Measurements from ENCODE around the gene TGM5. TPM values are rescaled to one million over a fixed set of nuclear protein-coding genes. Genes with fewer than 3 reads are reported as not detected.
"Not testable (repeated sequence)": the region's sequence is repeated elsewhere in the genome, so short reads cannot be mapped to it uniquely, and the experiment has no call there.

TGM5 gene
- total RNA-seq = not detected

- DNase-seq = no peak
- H3K27me3 Mint-ChIP-seq (ENCODE audit: low read depth) = peaks cover 2% of the 10 kb centered on the region
- H3K9me3 Mint-ChIP-seq = peaks cover under 1% of the 10 kb centered on the region
- CTCF ChIA-PET = interaction anchor here (0.6 to 2.3 kb wide), 4 partner anchors 19 to 44 kb away, joined by 3 to 26 read pairs (median 3); no protein-coding TSS in a partner anchor
- H3K4me1 Mint-ChIP-seq (ENCODE audit: low read depth) = peaks cover 1% of the 10 kb centered on the region
- H3K27ac Mint-ChIP-seq = no peak within 1 kb of the TSS
- intact Hi-C loops (cut with micrococcal nuclease) = no loop called here
- H3K4me3 Mint-ChIP-seq = no peak within 1 kb of the TSS
- no peaks in the 10 kb centered on the region for H3K36me3 Mint-ChIP-seq (ENCODE audit: low read depth)
Observed at GRCh38 chr15:43266834-43267233, at the start of gene TGM5. Gene TGM5 (minus strand): TSS chr15:43266928. CDS start chr15:43266849, 79 bp downstream.

- no peaks in the 10 kb centered on the region for H3K9me3 Mint-ChIP-seq
- no peak overlapping the region for H3K27ac Mint-ChIP-seq
- no peaks in the 10 kb centered on the region for H3K36me3 Mint-ChIP-seq (ENCODE audit: low read depth)
- CTCF ChIA-PET = no interaction called here
- DNase-seq = no peak
- H3K4me3 Mint-ChIP-seq = no peak overlapping the region
- no peaks in the 10 kb centered on the region for H3K4me1 Mint-ChIP-seq (ENCODE audit: low read depth)
- H3K27me3 Mint-ChIP-seq (ENCODE audit: low read depth) = peaks cover 24% of the 10 kb centered on the region
- intact Hi-C loops (cut with micrococcal nuclease) = no loop called here
Observed at GRCh38 chr15:43314171-43314570, 47.4 kb upstream of the TGM5 start.

GRCh38 chr15:43312378-43312777 lies 45.6 kb upstream of the TGM5 start:
- Mint-ChIP-seq H3K36me3 (ENCODE audit: low read depth) (no peaks in the 10 kb centered on the region), H3K9me3 (no peaks in the 10 kb centered on the region), H3K4me3 (no peak overlapping the region), H3K27ac (no peak overlapping the region), H3K4me1 (ENCODE audit: low read depth) (no peaks in the 10 kb centered on the region), H3K27me3 (ENCODE audit: low read depth) (peaks cover 19% of the 10 kb centered on the region)
- CTCF ChIA-PET = interaction anchor here (0.6 to 1.5 kb wide), 3 partner anchors 26 to 941 kb away, joined by 3 to 6 read pairs (median 5); no protein-coding TSS in a partner anchor
- no peak for DNase-seq
- intact Hi-C loops (cut with micrococcal nuclease) = no loop called here

GRCh38 chr15:43302205-43302817 lies 35.6 kb upstream of the TGM5 start, which contains the start of gene TGM7:
Gene TGM7 (minus strand): TSS chr15:43302255.
- Mint-ChIP-seq H3K36me3 (ENCODE audit: low read depth) (no peaks in the 10 kb centered on the region), H3K4me1 (ENCODE audit: low read depth) (no peaks in the 10 kb centered on the region), H3K4me3 (no peak within 1 kb of the TSS), H3K9me3 (no peaks in the 10 kb centered on the region), H3K27me3 (ENCODE audit: low read depth) (peaks cover 4% of the 10 kb centered on the region), H3K27ac (no peak within 1 kb of the TSS)
- intact Hi-C loops (cut with micrococcal nuclease) = no loop called here
- DNase-seq = no peak
- CTCF ChIA-PET = interaction anchor here (1.4 kb wide), 1 partner anchor 16 kb away, joined by 5 read pairs; no protein-coding TSS in a partner anchor

GRCh38 chr15:43299884-43300283 lies 33.2 kb upstream of the TGM5 start:
- Mint-ChIP-seq H3K9me3 (no peaks in the 10 kb centered on the region), H3K27me3 (ENCODE audit: low read depth) (peaks cover 11% of the 10 kb centered on the region), H3K36me3 (ENCODE audit: low read depth) (no peaks in the 10 kb centered on the region), H3K4me1 (ENCODE audit: low read depth) (no peaks in the 10 kb centered on the region), H3K4me3 (no peak overlapping the region), H3K27ac (no peak overlapping the region)
- CTCF ChIA-PET = interaction anchor here (1.7 kb wide), 1 partner anchor 74 kb away, joined by 7 read pairs; no protein-coding TSS in a partner anchor
- intact Hi-C loops (cut with micrococcal nuclease) = no loop called here
- no peak for DNase-seq

GRCh38 chr15:43299411-43299810 lies 32.7 kb upstream of the TGM5 start:
- no peaks in the 10 kb centered on the region for H3K4me1 Mint-ChIP-seq (ENCODE audit: low read depth)
- DNase-seq = no peak
- CTCF ChIA-PET = interaction anchor here (1.7 kb wide), 1 partner anchor 74 kb away, joined by 7 read pairs; no protein-coding TSS in a partner anchor
- no peak overlapping the region for H3K27ac Mint-ChIP-seq
- no peak overlapping the region for H3K4me3 Mint-ChIP-seq
- H3K9me3 Mint-ChIP-seq = no peaks in the 10 kb centered on the region
- intact Hi-C loops (cut with micrococcal nuclease) = no loop called here
- H3K27me3 Mint-ChIP-seq (ENCODE audit: low read depth) = peaks cover 15% of the 10 kb centered on the region
- no peaks in the 10 kb centered on the region for H3K36me3 Mint-ChIP-seq (ENCODE audit: low read depth)

GRCh38 chr15:43294091-43294706 lies 27.5 kb upstream of the TGM5 start:
- H3K4me1 Mint-ChIP-seq (ENCODE audit: low read depth) = peaks cover 4% of the 10 kb centered on the region
- no peaks in the 10 kb centered on the region for H3K36me3 Mint-ChIP-seq (ENCODE audit: low read depth)
- no peak overlapping the region for H3K27ac Mint-ChIP-seq
- peaks cover 28% of the 10 kb centered on the region for H3K27me3 Mint-ChIP-seq (ENCODE audit: low read depth)
- no peaks in the 10 kb centered on the region for H3K9me3 Mint-ChIP-seq
- CTCF ChIA-PET = interaction anchor here (1.0 kb wide), 1 partner anchor 9 kb away, joined by 3 read pairs; no protein-coding TSS in a partner anchor
- DNase-seq = no peak
- intact Hi-C loops (cut with micrococcal nuclease) = no loop called here
- no peak overlapping the region for H3K4me3 Mint-ChIP-seq

GRCh38 chr15:43293432-43293831 lies 26.7 kb upstream of the TGM5 start:
- Mint-ChIP-seq H3K9me3 (no peaks in the 10 kb centered on the region), H3K27ac (no peak overlapping the region)

GRCh38 chr15:43292375-43293078 lies 25.8 kb upstream of the TGM5 start:
- H3K4me3 Mint-ChIP-seq = no peak overlapping the region
- intact Hi-C loops (cut with micrococcal nuclease) = no loop called here
- H3K9me3 Mint-ChIP-seq = no peaks in the 10 kb centered on the region
- CTCF ChIA-PET = interaction anchor here (1.6 kb wide), 1 partner anchor 67 kb away, joined by 7 read pairs; no protein-coding TSS in a partner anchor
- H3K36me3 Mint-ChIP-seq (ENCODE audit: low read depth) = no peaks in the 10 kb centered on the region
- DNase-seq = no peak
- peaks cover 28% of the 10 kb centered on the region for H3K27me3 Mint-ChIP-seq (ENCODE audit: low read depth)
- H3K27ac Mint-ChIP-seq = no peak overlapping the region
- H3K4me1 Mint-ChIP-seq (ENCODE audit: low read depth) = peaks cover 4% of the 10 kb centered on the region

More at GRCh38 chr15:43293432-43293831, 26.7 kb upstream of the TGM5 start:
- no peak for DNase-seq
- CTCF ChIA-PET = interaction anchor here (1.0 kb wide), 1 partner anchor 8 kb away, joined by 3 read pairs; no protein-coding TSS in a partner anchor
- Mint-ChIP-seq H3K36me3 (ENCODE audit: low read depth) (no peaks in the 10 kb centered on the region), H3K4me3 (no peak overlapping the region), H3K27me3 (ENCODE audit: low read depth) (peaks cover 28% of the 10 kb centered on the region), H3K4me1 (ENCODE audit: low read depth) (peaks cover 4% of the 10 kb centered on the region)
- intact Hi-C loops (cut with micrococcal nuclease) = no loop called here

- CTCF ChIA-PET; H3K4me3 Mint-ChIP-seq; H3K9me3 Mint-ChIP-seq; H3K27ac Mint-ChIP-seq; H3K4me1 Mint-ChIP-seq (ENCODE audit: low read depth); H3K36me3 Mint-ChIP-seq (ENCODE audit: low read depth); DNase-seq; intact Hi-C loops (cut with micrococcal nuclease): not testable (repeated sequence)
- H3K27me3 Mint-ChIP-seq (ENCODE audit: low read depth) = peaks cover 17% of the 10 kb centered on the region
Observed at GRCh38 chr15:43289656-43290055, 22.9 kb upstream of the TGM5 start.

- intact Hi-C loops (cut with micrococcal nuclease) = no loop called here
- Mint-ChIP-seq H3K27ac (no peak overlapping the region), H3K4me3 (no peak overlapping the region), H3K36me3 (ENCODE audit: low read depth) (no peaks in the 10 kb centered on the region), H3K4me1 (ENCODE audit: low read depth) (no peaks in the 10 kb centered on the region), H3K9me3 (no peaks in the 10 kb centered on the region), H3K27me3 (ENCODE audit: low read depth) (peaks cover 6% of the 10 kb centered on the region)
- CTCF ChIA-PET = interaction anchor here (1.7 to 7.6 kb wide), 3 partner anchors 14 to 62 kb away, joined by 4 to 167 read pairs (median 6); no protein-coding TSS in a partner anchor
- no peak for DNase-seq
Observed at GRCh38 chr15:43287254-43287653, 20.5 kb upstream of the TGM5 start.

GRCh38 chr15:43286074-43286473 lies 19.3 kb upstream of the TGM5 start:
- CTCF ChIA-PET = interaction anchor here (0.7 to 7.6 kb wide), 25 partner anchors 9 to 293 kb away, joined by 3 to 167 read pairs (median 5); partner anchors contain the start of genes CCNDBP1, EPB42 and TGM7
- H3K27me3 Mint-ChIP-seq (ENCODE audit: low read depth) = peaks cover 2% of the 10 kb centered on the region
- no peak for DNase-seq
- H3K4me3 Mint-ChIP-seq = no peak overlapping the region
- H3K27ac Mint-ChIP-seq = no peak overlapping the region
- no peaks in the 10 kb centered on the region for H3K9me3 Mint-ChIP-seq
- H3K4me1 Mint-ChIP-seq (ENCODE audit: low read depth) = no peaks in the 10 kb centered on the region
- H3K36me3 Mint-ChIP-seq (ENCODE audit: low read depth) = no peaks in the 10 kb centered on the region
- intact Hi-C loops (cut with micrococcal nuclease) = no loop called here
